ENCODE data around the gene CRIP3. TPM values are rescaled to one million over a fixed set of nuclear protein-coding genes. Genes with fewer than 3 reads are reported as not detected.
A peak's percentile ranks its signal among the peaks of the same experiment; 100 is the strongest.
"Not testable (repeated sequence)": the region's sequence is repeated elsewhere in the genome, so short reads cannot be mapped to it uniquely, and the experiment has no call there.

Gene CRIP3
- total RNA-seq, 2 donors from 2014 or later = 1.00 to 1.4 TPM

DNA sequence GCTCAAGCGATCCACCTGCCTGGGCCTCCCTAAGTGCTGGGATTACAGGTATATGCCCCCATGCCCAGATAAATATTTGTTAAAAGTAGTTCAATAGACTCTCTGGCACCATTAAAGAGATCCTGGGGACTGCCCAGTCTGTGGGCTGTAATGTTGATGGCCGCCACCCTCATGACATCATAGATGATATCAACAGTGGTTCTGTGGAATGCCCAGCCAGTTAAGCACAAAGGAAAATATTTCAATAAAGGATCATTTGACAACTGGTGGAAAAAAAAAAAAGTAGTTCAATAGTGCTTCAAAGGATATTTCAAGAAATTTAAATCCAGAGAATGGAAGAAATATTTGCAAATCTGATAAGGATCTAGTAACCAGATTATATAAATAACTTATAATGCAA is 1.5 kb upstream of the CRIP3 start:
- intact Hi-C loops (cut with DNase I) = no loop called here
- no peak for DNase-seq (ENCODE audit: low spot score)

DNA sequence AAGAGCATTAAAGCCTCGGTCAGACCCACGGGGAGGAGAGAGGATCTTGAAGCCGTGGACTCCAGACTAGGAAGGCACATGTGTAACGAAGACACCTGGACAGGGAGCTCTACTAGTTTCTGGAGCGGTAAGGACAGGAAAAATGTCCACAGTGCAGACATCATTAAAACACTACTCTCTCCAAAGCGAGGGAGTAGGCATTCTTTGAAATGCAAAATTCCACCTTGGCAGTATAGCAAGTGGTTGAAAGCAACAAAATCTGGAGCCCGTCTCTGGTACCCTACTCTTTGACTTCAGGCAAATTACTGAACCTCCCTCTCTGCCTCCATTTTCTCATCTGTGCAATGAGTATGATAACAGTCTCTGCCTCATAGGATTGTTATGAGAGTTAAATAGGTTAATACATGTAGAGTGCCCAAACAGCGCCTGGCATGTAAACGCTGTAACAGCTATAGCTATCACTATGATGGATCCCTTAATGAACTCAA is 408 bp upstream of the CRIP3 start:
- DNase-seq (ENCODE audit: low spot score) = no peak
- intact Hi-C loops (cut with DNase I) = no loop called here

DNA sequence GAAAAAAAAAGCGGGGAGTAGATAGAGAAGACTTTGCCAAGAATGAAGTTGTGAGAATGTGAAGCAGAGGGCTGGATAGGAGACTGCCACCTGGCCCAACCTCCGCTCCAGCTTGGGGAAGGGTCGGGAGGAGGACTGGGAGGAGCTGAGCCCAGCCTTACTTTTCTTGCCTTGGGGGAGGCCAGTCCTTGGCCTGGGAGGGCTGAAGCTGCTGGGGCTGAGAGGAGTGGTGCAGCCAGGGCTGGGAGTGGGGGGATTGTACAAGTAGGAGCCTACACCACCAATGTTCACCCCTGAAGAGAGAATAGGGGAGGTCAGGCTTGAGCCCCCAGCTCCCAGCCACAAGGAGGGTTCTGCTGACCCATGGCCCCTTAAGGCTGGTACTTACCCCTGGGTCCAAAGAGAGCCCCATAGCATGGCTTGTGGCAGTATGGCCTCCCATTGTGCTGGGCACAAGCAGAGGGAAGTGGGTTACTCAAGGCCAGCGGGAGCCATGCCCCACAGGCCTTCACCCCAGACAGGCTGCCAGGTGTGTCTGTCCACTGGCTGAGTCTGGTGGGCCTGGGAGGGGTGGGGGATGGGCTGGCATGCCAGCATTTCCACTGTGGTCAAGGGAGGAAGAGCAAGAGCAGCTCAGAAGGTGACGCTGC is 1.1 kb downstream of the CRIP3 start:
- DNase-seq (ENCODE audit: low spot score) = no peak
- intact Hi-C loops (cut with DNase I) = no loop called here

DNA sequence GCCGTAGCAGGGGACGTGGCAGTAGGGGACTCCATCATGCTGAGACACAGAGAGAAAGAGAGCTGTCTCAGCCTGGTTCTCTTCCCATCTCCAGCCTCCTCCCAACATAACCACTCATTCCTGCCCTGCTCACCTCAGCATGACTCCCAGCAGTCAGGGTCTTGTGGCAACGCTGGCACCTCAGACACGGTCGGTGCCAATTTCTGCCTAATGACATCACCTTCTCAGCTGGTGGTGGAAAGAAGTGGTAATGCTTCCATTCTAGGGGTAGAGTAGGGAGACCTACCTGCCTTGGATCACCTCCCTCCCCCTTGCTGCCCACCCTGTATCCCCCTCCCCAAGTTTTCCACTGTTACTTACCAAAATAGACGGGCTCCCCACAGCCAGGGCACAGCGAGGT is 2.5 kb downstream of the CRIP3 start:
- intact Hi-C loops (cut with DNase I) = no loop called here
- DNase-seq (ENCODE audit: low spot score) = no peak

DNA sequence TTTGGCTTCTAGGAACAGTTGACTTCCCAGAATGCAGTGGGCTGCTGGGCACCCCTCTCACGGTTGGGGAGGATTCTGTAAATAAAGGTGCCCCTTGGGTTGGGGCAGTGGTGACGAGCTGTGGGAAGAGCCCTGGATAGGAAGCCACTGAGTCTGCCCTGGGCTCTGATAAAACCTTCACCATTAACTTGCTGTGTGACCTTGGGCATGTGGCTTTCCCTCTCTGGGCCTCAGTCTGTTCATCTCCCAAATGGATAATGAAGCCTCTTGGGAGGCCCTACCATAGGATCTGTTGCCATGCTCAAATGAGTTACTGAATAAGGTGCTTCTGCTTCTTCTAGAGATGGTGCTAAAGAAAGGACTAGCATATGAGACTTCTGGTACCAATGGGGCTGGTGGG is 3.7 kb downstream of the CRIP3 start:
- intact Hi-C loops (cut with DNase I) = no loop called here
- DNase-seq (ENCODE audit: low spot score) = no peak

DNA sequence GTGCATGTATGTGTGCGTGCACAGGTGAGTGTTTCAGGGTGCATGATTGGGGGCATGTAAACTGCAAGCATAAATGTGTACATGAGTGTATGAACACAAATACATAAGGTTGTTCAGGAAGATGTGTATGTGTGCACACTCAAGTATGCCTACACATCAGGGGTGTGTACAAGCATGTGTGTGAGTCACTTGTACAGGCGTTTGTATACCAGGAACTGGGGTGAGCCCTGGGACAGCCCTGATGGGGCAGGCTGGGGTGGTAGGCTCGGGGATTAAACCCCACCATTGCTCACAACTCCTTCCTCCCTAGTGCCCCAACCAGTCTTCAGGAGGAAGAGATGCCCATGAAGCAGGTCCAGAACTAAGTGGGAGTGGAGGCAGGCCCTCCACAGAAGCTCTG is 4.3 kb downstream of the CRIP3 start:
- no peak for DNase-seq (ENCODE audit: low spot score)
- intact Hi-C loops (cut with DNase I) = no loop called here

DNA sequence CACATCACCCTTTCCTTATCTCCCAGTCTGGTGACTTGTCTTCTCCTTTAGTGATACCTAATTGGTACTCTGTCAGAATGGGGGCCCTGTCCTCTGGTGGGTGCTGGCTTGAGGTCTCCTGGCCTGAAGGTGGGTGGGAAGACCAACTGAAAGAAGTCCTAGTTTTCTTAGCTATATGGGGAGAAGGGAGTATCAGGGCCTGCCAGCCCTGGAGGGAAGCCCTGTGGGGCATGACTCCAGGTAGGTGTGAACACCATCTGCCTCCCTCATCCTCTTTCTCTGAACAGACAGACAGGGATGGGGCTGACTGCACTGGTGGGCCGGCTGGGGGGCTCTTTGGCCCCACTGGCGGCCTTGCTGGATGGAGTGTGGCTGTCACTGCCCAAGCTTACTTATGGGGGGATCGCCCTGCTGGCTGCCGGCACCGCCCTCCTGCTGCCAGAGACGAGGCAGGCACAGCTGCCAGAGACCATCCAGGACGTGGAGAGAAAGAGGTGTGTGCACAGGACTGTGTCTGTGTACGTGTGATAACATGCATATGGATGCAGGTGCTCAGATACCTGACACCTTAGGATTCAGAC is 4.8 kb downstream of the CRIP3 start:
- DNase-seq (ENCODE audit: low spot score) = no peak
- intact Hi-C loops (cut with DNase I) = no loop called here

DNA sequence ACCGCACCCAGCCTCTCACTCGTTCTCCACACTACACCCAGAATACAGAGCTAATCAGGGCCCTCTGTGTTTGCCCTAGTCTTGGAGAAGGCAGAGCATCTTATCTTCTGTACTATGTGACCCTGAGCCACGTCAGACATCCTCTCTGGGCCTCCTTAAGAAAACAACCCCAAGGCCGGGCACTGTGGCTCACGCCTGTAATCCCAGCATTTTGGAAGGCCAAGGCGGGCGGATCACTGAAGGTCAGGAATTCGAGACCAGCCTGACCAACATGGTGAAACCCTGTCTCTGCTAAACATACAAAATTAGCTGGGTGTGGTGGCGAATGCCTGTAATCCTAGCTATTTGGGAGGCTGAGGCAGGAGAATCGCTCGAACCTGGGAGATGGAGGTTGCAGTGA is 5.6 kb downstream of the CRIP3 start:
- DNase-seq (ENCODE audit: low spot score); intact Hi-C loops (cut with DNase I): not testable (repeated sequence)

DNA sequence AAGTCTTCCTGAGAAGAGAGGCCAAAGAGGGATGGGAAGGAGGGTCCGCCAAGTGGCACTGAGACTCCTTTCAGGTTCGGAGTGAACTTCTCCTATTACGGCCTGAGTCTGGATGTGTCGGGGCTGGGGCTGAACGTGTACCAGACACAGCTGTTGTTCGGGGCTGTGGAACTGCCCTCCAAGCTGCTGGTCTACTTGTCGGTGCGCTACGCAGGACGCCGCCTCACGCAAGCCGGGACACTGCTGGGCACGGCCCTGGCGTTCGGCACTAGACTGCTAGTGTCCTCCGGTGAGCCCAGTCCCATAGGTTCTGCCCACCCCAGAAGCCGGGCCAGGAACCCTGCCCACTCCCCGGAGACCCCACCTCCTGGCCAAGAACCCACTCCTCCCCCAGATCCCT is 6.5 kb downstream of the CRIP3 start:
- peak; percentile 59 for DNase-seq (ENCODE audit: low spot score)
- intact Hi-C loops (cut with DNase I) = no loop called here

DNA sequence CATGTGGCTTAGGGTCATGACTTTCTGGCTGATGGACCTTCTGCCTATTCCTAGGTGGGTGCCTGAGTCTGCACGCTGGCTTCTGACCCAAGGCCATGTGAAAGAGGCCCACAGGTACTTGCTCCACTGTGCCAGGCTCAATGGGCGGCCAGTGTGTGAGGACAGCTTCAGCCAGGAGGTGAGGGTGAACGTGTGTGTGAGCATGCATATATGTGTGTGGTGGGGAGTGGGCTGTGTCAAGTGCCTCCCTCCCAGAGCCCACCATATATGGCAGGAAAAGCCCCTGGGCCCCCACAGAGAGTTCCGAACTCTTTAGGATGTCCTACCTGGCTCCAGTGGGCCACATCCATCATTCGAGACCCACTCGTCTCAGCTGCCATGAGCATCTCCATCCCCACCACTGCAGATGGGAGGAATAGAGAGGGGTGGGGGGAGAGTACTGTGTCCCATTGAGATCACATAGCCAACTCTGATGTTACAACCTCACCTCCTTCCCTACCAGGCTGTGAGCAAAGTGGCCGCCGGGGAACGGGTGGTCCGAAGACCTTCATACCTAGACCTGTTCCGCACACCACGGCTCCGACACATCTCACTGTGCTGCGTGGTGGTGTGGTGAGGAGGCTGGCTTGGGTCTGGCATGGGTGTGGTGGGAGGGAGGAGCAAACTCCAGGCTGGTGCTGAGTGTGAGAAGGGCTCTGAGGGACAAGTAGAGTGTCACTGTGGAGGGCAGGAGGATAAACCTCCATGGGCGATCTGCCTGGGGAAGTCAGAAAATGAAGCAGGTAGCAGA is 7.3 kb downstream of the CRIP3 start:
- peak; percentile 73 for DNase-seq (ENCODE audit: low spot score)

DNA sequence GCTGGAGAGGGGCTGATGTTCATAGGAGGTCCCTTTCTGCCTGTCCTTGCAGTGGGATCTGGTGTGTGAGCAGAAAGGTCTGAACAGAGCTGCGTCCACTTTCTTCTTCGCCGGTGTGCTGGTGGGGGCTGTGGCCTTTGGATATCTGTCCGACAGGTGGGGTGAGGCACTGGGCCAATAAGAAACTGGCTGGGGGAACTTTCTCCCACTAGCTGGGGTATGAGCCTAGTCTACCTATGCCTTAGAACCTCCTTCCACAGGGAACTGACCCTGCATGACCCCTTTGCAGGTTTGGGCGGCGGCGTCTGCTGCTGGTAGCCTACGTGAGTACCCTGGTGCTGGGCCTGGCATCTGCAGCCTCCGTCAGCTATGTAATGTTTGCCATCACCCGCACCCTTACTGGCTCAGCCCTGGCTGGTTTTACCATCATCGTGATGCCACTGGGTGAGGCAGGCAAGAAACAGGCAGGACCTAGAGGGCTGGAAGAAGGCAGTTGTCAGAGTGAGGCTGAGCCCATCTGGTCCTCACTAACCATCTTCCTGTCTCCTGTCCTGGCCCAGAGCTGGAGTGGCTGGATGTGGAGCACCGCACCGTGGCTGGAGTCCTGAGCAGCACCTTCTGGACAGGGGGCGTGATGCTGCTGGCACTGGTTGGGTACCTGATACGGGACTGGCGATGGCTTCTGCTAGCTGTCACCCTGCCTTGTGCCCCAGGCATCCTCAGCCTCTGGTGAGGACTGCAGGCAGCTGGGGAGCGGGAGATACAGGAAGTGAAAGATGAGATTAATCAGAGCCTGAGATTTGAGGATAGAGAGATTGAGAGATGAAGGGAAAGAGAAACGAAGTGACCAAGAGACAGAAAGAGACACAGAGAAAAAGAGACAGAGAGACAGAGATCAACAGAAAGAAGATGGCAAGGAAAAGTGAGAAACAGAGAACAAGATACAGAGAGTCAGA is 9.0 kb downstream of the CRIP3 start:
- DNase-seq (ENCODE audit: low spot score) = peak; percentile 69
- intact Hi-C loops (cut with DNase I) = no loop called here

More for the DNA sequence above, 7.3 kb downstream of the CRIP3 start:
- intact Hi-C loops (cut with DNase I) = no loop called here

DNA sequence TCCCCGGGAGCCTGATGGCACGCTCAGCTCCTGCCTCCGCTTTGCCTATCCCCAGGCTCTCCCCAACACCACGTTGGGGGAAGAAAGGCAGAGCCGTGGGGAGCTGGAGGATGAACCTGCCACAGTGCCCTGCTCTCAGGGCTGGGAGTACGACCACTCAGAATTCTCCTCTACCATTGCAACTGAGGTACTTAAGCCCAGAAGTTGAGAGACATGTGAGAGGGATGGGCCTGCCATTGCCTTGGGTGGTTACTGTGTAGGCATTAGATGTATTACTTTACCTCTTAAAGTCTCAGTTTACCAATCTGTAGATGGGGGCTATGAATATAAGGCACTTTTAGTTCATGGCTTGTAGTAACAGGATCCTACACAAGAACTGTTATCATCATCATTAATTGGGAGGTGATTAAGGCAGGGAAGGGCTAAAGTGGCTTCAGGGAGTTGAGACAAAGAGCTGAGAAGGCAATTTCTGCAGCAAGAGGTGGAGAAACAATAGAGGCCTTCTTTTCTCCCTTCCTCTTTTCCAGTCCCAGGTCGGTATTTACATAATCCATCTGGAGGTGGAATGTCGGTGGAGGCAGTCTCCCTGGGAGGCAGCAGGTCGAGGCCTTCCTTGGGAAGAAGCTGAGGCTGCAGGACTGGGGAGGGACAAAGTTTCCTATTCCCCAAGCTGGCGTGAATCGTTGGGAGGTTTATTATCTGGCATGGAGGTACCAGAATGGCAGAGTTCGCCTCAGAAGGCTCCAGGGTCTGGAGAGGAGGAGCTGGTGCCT is 9.9 kb downstream of the CRIP3 start:
- intact Hi-C loops (cut with DNase I) = no loop called here
- DNase-seq (ENCODE audit: low spot score) = peak; percentile 53

DNA sequence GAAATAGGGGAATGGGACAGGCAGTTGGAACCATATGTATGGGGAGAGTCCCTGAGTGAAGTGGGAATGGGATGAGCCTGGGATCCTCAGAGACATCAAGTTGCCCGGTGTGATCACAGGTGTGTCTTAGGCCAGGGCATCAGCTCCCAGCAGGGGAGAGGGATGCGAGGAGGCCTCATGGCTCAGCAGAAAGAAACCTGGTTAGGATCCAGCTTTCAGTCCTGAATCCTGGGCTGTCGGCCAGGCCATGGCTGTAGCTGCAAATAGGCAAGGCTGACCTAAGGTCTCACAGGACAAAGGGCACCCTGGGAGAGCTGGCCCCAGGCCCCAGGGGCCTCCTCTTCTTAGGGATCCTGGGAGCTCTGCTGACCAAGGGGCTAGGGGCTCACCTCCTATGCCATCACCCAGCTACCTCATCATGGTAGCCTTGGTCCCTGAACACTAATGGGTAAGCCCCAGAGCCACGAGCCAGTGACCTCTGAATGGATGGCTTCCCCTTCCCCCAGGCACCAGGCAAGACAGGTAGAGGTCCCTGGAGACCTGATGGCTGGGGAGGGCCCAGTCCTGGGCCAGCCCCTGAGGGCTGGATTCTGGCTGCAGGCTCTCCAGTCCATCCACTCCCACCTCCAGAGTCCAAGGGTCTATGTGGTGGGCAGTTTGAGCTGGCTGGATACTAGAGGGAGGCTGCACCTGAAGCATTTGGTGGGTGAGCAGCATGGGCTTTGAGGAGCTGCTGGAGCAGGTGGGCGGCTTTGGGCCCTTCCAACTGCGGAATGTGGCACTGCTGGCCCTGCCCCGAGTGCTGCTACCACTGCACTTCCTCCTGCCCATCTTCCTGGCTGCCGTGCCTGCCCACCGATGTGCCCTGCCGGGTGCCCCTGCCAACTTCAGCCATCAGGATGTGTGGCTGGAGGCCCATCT is 10.7 kb downstream of the CRIP3 start, which contains the start of gene SLC22A7:
SLC22A7 (plus strand) TSS at position 617 of the 921 bp plus-strand sequence; CDS start at position 716, 99 bp downstream.
- peak; percentile 50 for DNase-seq (ENCODE audit: low spot score)
- intact Hi-C loops (cut with DNase I) = no loop called here

DNA sequence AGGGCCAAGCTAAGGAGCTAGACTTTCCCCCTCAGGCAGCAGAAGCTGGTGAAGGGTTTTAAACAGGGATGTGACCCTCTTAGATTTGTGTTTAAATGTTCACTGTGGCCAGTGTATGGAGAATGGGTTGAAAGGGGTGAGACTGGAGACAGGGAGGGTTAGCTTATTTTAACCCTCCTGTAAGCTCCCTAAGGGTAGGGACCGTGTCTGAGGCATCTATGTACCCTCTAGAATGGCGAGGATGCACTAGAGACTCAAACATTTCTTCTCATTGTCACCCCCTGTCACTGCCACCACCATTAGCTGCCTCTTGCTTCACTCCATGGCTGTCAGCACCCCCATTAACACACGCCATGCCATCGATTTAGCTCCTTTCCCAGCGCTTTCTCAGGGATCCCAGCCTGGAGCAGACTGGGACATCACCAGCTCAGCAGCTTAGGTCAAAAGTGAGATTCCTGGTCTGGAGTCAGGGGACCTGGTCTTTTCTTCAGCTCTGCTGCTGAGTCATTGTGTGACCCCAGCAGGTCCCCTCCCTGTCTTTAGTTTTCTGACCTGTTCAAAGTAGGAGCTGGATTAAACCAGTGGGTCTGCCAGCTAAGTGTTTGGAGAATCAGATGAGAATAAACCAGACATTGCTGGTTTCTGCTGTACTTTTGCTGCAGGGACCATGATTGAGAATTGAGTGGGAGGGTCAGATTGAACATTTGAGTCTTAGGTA is 11.7 kb downstream of the CRIP3 start:
- intact Hi-C loops (cut with DNase I) = no loop called here
- DNase-seq (ENCODE audit: low spot score) = no peak

DNA sequence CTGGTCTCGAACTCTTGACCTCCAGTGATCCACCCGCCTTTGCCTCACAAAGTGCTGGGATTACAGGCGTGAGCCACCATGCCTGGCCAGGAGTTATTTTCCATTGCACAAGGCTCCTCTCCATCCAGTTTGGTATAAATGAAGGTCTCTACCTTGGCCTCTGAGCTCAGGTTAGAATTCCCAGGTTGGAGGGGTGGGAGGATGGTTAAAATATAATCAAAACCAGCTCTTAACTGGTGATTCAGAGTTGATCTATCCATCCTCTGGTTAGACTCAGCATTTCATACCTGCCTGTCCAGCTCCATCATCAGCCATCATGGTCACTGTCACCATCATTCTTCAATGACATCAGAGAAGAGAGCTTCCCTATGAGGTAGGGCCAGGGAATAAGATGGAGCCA is 13.2 kb downstream of the CRIP3 start:
- peak; percentile 7 for DNase-seq (ENCODE audit: low spot score)
- intact Hi-C loops (cut with DNase I) = no loop called here

DNA sequence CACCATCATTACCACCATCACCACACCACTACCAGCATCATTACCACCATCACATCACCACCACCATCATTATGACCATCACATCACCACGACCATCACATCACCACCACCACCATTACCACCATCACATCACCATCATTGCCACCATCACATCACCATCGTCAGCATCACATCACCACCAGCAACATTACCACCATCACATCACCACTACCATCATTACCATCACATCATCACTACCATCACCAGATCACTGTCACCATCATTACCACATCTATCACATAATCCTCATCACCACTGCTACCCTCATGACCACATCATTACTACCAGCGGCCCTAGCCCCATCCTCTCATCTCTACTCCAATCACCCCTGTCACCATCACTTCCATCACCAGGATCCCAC is 14.1 kb downstream of the CRIP3 start:
- DNase-seq (ENCODE audit: low spot score) = peak; percentile 7
- intact Hi-C loops (cut with DNase I) = no loop called here

DNA sequence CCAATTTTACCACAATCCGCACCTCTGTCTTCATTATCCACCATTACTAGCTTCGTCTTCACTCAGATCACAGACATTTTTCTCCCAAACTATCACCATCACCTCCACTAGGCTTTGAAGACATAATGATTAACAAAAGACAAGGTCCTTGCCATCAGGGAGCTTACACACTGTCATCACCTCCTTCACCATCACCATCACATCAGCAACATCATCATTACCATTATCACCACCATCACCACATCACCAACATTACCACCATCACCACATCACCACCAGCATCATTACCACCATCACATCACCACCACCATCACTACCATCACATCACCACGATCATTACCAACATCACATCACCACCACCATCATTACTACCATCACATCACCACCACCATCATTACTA is 14.9 kb downstream of the CRIP3 start:
- no peak for DNase-seq (ENCODE audit: low spot score)
- intact Hi-C loops (cut with DNase I) = no loop called here
